Thoracic aorta (tissue), 2 donors: ENCODE data around the gene CDKAL1. TPM values are rescaled to one million over a fixed set of nuclear protein-coding genes. Genes with fewer than 3 reads are reported as not detected.

Experiments
- ATAC-seq: fragments of 150-250 bp; one replicate; pipeline ENCODE4 v1.8.0; 2017; ENCODE audit warnings: low read depth; ENCODE audit not compliant: insufficient number of reproducible peaks, low FRiP score
- DNase-seq: peaks from one replicate; pipeline ENCODE4 v3.0.0-alpha.2; 2020; ENCODE audit warnings: low spot score
- H3K27ac ChIP-seq, 2 donors: fragments of 200-600 bp; sonication (generic); 1 replicate in 1 of 2; 2 replicates in 1 of 2; pipeline ENCODE4 v1.5.1; 2016; ENCODE audit warnings: mild to moderate bottlenecking in 2 of 2, moderate library complexity in 2 of 2
- H3K27me3 ChIP-seq: fragments of 200-600 bp; sonication (generic); replicated peaks from 2 replicates; pipeline ENCODE4 v1.6.0; 2016; ENCODE audit warnings: mild to moderate bottlenecking; ENCODE audit not compliant: insufficient read depth
- H3K36me3 ChIP-seq: fragments of 200-600 bp; sonication (generic); one replicate; pipeline ENCODE4 v1.5.1; 2016
- H3K4me1 ChIP-seq, 2 donors: fragments of 200-600 bp; sonication (generic); 1 replicate in 1 of 2; 2 replicates in 1 of 2; pipeline versions ENCODE4 v1.5.1 to v1.6.0; 2016; ENCODE audit warnings: low read depth in 2 of 2, mild to moderate bottlenecking in 1 of 2; ENCODE audit not compliant: control insufficient read depth in 1 of 2
- H3K4me3 ChIP-seq: fragments of 200-600 bp; sonication (generic); 2 replicates; pipeline ENCODE4 v1.5.1; 2016; ENCODE audit warnings: mild to moderate bottlenecking
- H3K9me3 ChIP-seq: fragments of 200-600 bp; sonication (generic); 2 replicates; pipeline ENCODE4 v1.5.1; 2016
- CTCF ChIP-seq: fragments of 200-600 bp; sonication (generic); IDR thresholded peaks from one replicate; pipeline ENCODE4 v1.5.1; 2019; ENCODE audit warnings: antibody characterized with exemption
- total RNA-seq, 2 donors: library from RNA; depleted of rRNA; stranded (reverse); fragments of >200 nt; gene quantifications; one replicate each; pipeline versions ENCODE4 v1.1.0 to v1.2.3, GENCODE V29; 2016

CDKAL1 gene
- total RNA-seq, 2 donors from 2014 or later: 8.5 to 14.6 TPM

- H3K36me3 ChIP-seq: no peaks in the 10 kb centered on the region
- ATAC-seq: no peak
- H3K27ac ChIP-seq: no peak overlapping the region
- H3K4me1 ChIP-seq: peaks cover 0 to 2% of the 10 kb centered on the region in 2 donors
- H3K27me3 ChIP-seq: no peaks in the 10 kb centered on the region
- DNase-seq: no peak
- no peak overlapping the region for H3K4me3 ChIP-seq
- no peaks in the 10 kb centered on the region for H3K9me3 ChIP-seq
- no peak for TF ChIP-seq CTCF
Measured at GRCh38 chr6:20658516-20658915, 124.3 kb downstream of the CDKAL1 start.

DNA sequence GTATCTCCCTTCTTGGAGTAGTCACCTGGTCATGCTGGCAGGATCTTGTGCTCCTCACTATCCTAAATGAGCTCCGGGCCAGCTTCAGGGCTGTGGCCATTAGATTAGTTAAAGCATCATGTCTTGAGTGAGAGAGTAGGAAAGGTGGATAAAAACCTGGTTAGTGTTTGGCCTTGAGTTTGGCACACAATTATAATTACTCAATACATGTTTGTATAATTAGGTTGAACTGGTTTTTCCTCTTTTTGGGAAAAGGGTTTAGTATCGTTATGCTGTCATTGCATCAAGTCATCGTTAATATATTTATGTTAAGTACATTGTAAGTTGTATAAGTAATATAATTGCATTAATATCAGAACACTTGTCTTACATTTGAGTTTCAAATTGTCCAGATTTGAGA lies 126.3 kb downstream of the CDKAL1 start:
- DNase-seq (no peak), ATAC-seq (no peak)
- TF ChIP-seq CTCF: no peak
- peaks cover 0 to 2% of the 10 kb centered on the region in 2 donors for H3K4me1 ChIP-seq
- no peak overlapping the region for H3K4me3 ChIP-seq
- no peaks in the 10 kb centered on the region for H3K27me3 ChIP-seq
- no peak overlapping the region for H3K27ac ChIP-seq
- H3K9me3 ChIP-seq: no peaks in the 10 kb centered on the region
- H3K36me3 ChIP-seq: no peaks in the 10 kb centered on the region

DNA sequence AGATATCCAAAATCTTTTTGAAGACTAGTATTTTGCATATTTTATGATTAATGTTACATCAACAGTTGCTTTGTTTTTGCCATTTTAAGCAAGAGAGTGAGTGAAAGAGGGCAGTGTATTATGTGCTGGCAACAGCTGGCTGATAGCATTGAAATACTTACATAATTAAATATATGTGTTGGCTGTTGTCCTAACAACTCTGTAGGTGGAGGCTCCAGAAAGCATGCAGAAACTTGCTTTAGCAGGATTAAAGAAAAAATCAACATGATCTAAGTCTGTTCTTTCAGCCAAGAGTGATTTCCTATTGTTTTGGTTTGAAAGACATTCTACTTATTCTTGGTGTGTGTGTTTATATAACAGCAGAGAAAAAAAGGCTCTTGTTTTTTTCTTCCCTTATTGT lies 127.5 kb downstream of the CDKAL1 start:
- Histone ChIP-seq H3K27ac (no peak overlapping the region), H3K9me3 (no peaks in the 10 kb centered on the region), H3K36me3 (no peaks in the 10 kb centered on the region)

DNA sequence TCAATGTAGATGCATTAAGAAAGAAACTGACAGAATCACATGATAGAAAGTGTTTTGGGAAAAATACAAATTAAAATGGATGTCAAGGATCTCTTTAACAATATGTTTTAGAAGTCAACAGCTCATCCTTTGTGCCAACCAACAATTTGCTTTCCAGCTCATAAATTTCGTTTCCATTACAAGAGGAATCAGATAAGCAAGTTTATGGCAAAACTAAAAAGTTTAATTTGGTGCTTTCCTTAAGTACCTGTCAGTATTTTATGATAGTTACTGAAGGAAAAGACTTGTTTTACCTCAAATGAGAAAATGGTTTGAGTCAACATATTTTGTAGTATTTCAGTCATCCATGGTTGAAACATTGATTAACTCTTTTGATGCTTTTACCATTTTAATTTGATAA lies 130.0 kb downstream of the CDKAL1 start:
- Histone ChIP-seq H3K4me1 (peaks cover 0 to 2% of the 10 kb centered on the region in 2 donors), H3K27ac (no peak overlapping the region), H3K36me3 (no peaks in the 10 kb centered on the region), H3K9me3 (no peaks in the 10 kb centered on the region), H3K4me3 (no peak overlapping the region), H3K27me3 (no peaks in the 10 kb centered on the region)
- no peak for TF ChIP-seq CTCF
- DNase-seq (no peak), ATAC-seq (no peak)

More for the DNA sequence above, 127.5 kb downstream of the CDKAL1 start:
- no peak for DNase-seq
- no peak for ATAC-seq
- TF ChIP-seq CTCF: no peak
- H3K4me3 ChIP-seq: no peak overlapping the region
- H3K4me1 ChIP-seq: peaks cover 0 to 2% of the 10 kb centered on the region in 2 donors
- H3K27me3 ChIP-seq: no peaks in the 10 kb centered on the region

GRCh38 chr6:20665290-20665689 lies 131.0 kb downstream of the CDKAL1 start:
- Histone ChIP-seq H3K9me3 (no peaks in the 10 kb centered on the region), H3K27me3 (no peaks in the 10 kb centered on the region), H3K4me1 (peaks cover 0 to 2% of the 10 kb centered on the region in 2 donors), H3K36me3 (no peaks in the 10 kb centered on the region), H3K27ac (no peak overlapping the region), H3K4me3 (no peak overlapping the region)
- TF ChIP-seq CTCF: no peak
- no peak for DNase-seq
- no peak for ATAC-seq
